HG03097 (cell line): ENCODE results near the gene TMEM126B.

Experiments used
- ATAC-seq: cut with Tn5 transposase; IDR thresholded peaks from one replicate; pipeline ENCODE4 v1.9.1; 2021; ENCODE audit not compliant: unreplicated experiment, low FRiP score

Gene TMEM126B

DNA sequence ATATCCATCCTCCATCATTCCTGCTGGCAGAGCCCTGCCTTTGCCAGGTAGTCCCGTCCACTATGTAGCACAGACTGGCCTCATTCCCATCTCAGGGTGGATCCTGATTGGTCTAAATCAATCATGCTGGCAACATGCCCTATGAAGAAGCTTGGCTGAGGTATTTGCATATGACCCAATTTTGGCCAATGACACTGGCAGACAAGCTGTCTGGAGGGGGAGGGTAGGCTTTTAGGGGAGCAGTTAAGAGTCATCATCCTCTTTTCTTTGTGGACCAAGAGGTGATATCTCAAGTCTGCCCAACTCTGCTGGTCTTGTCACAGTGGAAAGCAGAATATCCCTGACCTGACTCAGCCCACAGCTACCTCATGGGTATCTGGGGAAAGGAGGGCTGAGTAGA is 52.5 kb downstream of the TMEM126B start:
- no peak for ATAC-seq

DNA sequence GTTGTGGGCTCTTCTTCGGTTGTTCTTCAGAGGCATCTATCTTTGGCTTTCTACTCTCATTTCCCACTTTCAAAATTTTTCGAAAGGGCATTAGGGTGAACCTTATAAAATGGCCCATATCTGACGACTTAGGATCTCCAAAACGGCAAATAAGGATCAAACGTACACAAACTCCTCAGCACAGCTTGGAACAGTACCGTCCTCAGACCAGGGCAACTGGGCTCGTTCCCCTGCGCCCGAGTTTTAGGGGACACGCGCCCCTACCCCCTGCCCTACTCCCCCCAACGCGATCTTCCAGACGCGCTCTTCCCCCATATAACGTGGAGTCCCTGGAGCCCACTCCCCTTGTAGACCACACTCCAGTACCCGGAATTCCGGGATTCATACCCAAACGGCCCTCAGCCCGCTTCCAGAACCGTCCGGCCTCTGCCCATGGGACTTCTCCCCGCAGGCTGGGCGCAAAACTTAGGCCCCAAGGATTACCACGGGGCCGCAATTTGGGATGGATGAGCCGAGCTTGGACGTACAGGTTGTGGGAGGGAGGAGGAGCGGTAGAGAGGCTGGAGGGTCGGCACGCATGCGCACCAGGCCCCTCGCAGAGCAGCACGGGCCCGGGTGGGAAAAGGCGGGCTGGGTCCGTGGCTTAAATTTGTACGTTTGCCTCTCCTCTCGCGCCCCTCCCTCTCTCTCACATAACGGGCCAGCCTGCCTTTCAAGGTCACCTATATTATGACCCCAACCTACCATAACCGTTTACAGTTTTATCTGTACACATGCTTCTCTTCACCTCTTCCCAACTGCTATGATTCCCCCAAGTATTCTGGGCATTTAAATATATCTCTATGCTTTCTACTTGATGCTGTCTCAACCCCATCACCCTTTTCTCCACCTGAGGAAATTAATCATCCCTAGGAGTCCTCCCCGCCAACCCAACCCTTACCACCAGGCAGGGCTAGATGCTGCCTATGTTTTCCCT is 54.2 kb downstream of the TMEM126B start:
- ATAC-seq, result no peak

DNA sequence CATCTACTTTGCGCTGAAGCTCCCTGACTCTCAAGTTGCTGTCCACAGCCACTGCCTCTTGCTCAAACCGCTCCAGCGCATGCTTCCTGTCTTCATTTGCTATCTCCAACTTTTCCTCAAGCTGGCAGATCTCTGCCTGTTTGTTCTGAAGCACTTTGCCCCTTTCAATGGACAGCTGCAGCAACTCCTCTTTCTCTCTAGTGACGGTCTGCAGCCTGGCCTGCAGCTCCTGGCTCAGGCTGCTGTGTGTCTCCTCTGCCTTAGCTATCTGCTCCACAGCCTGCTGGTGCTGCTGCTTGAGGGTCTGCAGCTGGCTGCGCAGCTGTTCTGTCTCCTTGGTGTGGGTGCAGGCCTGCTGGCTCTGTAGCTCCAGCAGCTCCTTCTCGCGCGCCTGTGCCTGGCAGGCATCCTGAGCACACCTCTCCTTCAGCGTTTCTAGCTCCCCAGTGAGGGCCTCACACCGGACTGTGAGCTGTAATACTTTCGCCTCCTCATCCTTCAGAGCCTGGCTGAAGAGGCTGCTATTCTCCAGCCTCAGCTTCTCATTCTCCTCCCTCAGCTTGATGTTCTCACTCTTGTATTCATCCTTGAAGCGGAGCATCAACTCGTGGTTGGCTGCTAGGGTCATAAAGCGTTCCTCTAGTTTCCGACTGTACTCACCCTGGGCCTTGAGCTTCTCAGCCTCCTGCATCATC is 56.9 kb downstream of the TMEM126B start:
- no peak for ATAC-seq

DNA sequence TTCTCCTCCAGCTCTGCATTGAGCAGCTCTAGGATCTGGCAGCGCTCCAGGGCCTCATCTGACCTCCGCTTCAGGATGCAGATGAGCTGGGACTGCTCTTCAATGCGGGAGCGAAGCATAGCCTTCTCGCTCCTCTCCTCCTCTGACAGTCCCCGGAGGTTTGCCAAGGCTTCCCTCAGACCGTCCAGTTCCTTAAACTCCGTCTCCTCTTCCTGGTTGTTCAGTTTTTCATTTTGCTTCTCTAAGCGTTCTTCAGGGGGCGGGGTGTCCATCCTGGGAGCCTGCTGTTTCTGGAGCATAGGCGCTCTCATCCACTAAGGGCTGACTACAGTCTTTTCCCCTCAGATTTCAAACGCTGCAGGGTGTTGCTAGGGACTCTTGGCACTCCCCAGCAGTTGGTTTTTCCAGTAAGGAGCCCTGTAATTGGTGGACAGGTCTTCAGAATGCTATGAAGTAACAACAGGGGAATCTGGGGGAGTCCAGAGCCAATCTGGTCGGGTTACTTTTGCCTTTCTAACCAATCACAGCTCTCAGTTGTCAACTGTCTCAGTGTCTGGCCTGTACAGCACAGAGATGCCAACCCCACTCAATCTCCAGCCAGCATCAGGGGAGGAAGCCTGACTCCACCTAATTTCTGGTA is 57.5 kb downstream of the TMEM126B start, which contains the start of gene CCDC89:
TSS of gene CCDC89 (minus strand) at position 376 of the 640 bp plus-strand sequence. CDS start at position 311, 65 bp downstream.
- no peak for ATAC-seq
